ENCODE measurements around the gene SNRPA.
"Not testable (repeated sequence)": the region's sequence is repeated elsewhere in the genome, so short reads cannot be mapped to it uniquely, and the experiment has no call there.

The SNRPA gene

GRCh38 chr19:40800997-40801377, 50.0 kb downstream of the SNRPA start:
- DNase-seq (ENCODE audit: low read depth in 2 of 2), result no peak

GRCh38 chr19:40801426-40802299, 50.7 kb downstream of the SNRPA start:
- no peak for DNase-seq (ENCODE audit: low read depth in 2 of 2)

GRCh38 chr19:40802300-40803169, 51.5 kb downstream of the SNRPA start:
- no peak for DNase-seq (ENCODE audit: low read depth in 2 of 2)

GRCh38 chr19:40803170-40803856, 52.3 kb downstream of the SNRPA start:
- DNase-seq (ENCODE audit: low read depth in 2 of 2), result no peak

- peak in 1 of 2 donors; percentile 26 for DNase-seq (ENCODE audit: low read depth in 2 of 2)
Measured at GRCh38 chr19:40803857-40804782, 53.1 kb downstream of the SNRPA start.

- no peak for DNase-seq (ENCODE audit: low read depth in 2 of 2)
Measured at GRCh38 chr19:40804783-40805242, 53.8 kb downstream of the SNRPA start.

- no peak for DNase-seq (ENCODE audit: low read depth in 2 of 2)
Measured at GRCh38 chr19:40805258-40805868, 54.4 kb downstream of the SNRPA start.

- peak; percentile 61 to 65 for DNase-seq (ENCODE audit: low read depth in 2 of 2)
Measured at GRCh38 chr19:40806423-40807146, 55.6 kb downstream of the SNRPA start.

- DNase-seq (ENCODE audit: low read depth in 2 of 2), result no peak
Measured at GRCh38 chr19:40807147-40808020, 56.4 kb downstream of the SNRPA start.

- no peak for DNase-seq (ENCODE audit: low read depth in 2 of 2)
Measured at GRCh38 chr19:40808021-40808325, 57.0 kb downstream of the SNRPA start.

- DNase-seq (ENCODE audit: low read depth in 2 of 2), result no peak
Measured at GRCh38 chr19:40808497-40808896, 57.5 kb downstream of the SNRPA start.

- no peak for DNase-seq (ENCODE audit: low read depth in 2 of 2)
Measured at GRCh38 chr19:40809358-40810086, 58.5 kb downstream of the SNRPA start.

GRCh38 chr19:40810160-40810559, 59.2 kb downstream of the SNRPA start:
- no peak for DNase-seq (ENCODE audit: low read depth in 2 of 2)

- peak in 1 of 2 donors; percentile 44 for DNase-seq (ENCODE audit: low read depth in 2 of 2)
Measured at GRCh38 chr19:40810649-40811408, 59.8 kb downstream of the SNRPA start.

GRCh38 chr19:40811478-40812341, 60.7 kb downstream of the SNRPA start:
- DNase-seq (ENCODE audit: low read depth in 2 of 2), result no peak

- DNase-seq (ENCODE audit: low read depth in 2 of 2), result not testable (repeated sequence)
Measured at GRCh38 chr19:40812571-40812970, 61.6 kb downstream of the SNRPA start.

GRCh38 chr19:40813182-40813581, 62.2 kb downstream of the SNRPA start:
- DNase-seq (ENCODE audit: low read depth in 2 of 2), result no peak
